Caki2 (cell line): ENCODE results near the gene MRPS9. TPM values are rescaled to one million over a fixed set of nuclear protein-coding genes. Genes with fewer than 3 reads are reported as not detected.
A peak's percentile ranks its signal among the peaks of the same experiment; 100 is the strongest.

Source experiments
- DNase-seq: peaks from one replicate; pipeline ENCODE4 v3.0.0-alpha.2; 2015; ENCODE audit warnings: low read depth
- in situ Hi-C: cut with HindIII; loops from 2 replicates; pipeline ENCODE4 v1.10.0; 2016; ENCODE audit warnings: low sequenced_read_pairs, low pct_unique_long_range_greater_than_20kb, mixed read lengths
- total RNA-seq: library from RNA; depleted of rRNA; stranded (reverse); fragments of >200 nt; shearing (Covaris generic); gene quantifications from 2 replicates; pipeline ENCODE4 v1.2.3, GENCODE V29; 2014; ENCODE audit warnings: low replicate concordance

Gene MRPS9
- total RNA-seq, 1 experiment from 2014 or later: 62.6 TPM

DNA sequence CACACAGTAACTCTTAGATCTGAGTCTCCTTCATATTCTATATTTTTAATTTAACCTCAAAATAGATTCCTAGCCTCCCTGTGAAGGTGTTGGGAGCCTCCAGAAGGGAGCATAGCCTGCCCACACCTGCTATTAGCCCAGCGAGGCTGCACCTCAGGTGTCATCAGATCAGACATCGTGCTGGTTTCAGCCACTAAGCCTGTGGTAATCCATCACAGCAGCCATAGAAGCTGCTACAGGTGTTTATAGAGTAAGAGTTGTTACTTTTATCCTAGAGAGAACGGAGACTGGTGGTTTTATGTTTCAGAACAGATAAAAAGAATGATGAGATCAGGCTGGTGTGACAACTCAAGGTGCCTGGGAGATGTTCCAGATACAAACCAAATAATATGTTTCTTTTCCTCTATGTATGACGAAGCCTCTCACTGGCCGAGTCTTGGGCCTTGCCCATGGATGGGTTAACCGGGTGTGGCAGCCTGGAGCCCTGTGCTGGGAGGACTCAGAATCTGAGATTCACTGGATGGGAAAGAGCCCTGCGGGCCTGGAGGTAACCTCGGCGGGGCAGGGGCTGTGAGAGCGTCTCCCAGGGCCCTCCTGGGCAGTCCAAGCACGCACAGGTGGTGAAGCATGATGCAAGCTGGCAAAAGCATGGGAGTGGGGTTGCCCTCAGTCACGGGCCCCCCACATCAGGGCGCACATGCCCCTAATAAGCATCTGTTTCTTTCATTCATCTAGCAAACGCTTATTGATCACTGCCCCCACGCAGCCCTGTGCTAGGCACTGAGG is 73.7 kb downstream of the MRPS9 start:
- DNase-seq: no peak
- in situ Hi-C loops: no loop called here

DNA sequence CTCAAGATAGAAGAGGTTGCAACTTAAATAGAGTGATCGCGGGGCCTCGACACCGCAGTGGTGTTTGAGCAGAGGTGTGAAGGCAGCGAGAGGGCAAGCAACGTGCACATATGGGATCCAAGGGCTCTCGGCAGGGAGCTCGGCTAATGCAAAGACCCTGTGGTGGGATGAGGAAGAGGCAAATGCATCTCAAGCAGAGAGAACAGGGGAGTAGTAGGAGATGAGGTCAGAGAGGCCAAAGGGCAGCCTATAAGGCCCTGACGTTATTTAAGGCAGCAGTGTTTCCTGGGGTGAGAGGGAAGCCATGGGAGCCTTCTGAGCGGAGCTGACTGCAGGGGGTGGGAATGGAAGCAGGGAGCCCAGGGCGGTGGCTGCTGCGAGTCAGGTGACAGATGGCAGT is 74.5 kb downstream of the MRPS9 start:
- no peak for DNase-seq
- in situ Hi-C loops: no loop called here

DNA sequence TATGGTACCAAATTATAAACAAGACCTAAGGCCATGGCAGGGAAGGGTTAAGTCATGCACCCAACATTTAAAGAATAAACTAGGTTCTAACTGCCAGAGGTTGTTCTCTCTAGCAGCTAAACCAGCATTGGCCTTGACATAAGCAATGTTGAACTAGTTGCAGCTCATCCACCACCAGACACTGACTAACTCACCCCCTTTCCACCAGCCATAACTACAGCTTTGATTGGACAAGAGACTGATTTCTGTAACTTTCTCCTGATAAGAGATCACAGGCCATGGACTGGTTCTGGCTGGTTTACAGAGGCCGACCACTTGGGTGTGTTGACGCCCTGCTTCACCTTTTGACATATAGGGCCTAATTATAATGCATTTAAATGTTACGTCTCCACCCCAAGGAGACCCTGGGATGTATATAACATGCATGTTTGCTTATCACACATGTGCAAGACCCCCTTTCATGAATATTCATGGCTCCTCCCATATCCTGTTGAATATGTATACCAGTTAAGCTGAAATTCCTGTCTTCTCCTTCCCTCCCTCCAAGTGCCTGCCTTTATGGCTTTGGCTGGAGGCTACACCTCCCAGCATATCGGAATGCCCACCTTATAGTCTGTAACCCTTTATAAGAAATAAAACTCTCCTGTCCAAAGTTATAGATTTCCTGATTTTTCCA is 75.9 kb downstream of the MRPS9 start:
- in situ Hi-C loops: no loop called here
- DNase-seq: no peak

DNA sequence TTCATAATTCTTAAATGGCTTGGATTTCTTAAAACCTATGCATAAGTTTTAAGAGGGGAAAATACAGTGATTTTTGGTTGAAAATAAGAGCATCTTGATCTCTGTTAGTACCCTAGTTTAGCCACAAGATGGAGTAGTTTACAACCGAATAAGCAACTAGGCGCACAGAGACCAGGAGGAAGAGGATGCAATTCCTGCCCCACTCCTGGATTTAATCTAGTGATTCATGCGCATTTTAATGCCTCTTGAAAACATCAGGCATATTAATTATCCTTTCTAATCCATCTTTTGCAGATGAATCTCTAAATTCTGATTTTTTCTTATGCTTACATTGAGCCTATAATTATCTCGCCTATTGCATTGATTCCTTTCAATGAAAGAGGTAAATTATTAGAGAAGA is 76.7 kb downstream of the MRPS9 start:
- peak; percentile 54 for DNase-seq
- in situ Hi-C loops: no loop called here

DNA sequence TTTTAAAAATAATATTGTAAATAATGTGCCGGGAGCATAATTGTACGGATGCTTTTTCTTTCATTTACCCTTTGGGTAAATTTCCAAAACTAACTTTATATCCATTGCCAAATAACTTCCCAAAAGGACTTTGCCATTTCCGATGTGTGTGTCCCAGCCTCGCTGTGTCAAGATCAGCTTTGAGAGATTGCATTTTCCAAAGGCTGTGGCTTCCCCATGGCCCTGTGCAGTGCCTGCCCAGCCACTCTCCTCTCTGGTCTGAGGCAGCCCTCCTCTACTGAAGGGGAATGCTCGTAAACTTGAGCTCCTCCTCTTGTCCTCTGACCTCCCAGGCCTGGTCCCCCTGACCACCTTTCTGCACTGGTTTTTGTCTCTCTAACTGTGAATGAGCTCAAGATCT is 78.5 kb downstream of the MRPS9 start:
- in situ Hi-C loops: no loop called here
- no peak for DNase-seq

DNA sequence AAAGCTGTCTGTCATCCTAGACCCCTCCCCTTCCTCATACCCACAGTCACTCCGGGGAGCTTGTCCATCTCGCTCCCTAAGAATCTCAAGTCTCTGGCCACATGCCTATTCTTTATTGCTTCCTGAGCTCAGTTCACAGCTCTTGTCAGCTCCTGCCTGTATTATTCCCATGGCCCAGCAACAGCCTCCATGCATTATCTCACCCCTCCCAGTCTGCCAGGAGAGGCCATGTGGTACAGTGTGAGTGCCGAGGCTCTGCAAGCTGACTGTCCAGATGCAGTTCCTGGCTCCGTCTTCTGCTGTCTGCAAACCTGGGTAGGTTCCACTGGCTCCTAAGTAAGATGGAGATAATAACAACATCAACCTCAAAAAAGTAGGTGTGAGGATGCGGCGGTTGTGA is 79.7 kb downstream of the MRPS9 start:
- in situ Hi-C loops: no loop called here
- DNase-seq: no peak

DNA sequence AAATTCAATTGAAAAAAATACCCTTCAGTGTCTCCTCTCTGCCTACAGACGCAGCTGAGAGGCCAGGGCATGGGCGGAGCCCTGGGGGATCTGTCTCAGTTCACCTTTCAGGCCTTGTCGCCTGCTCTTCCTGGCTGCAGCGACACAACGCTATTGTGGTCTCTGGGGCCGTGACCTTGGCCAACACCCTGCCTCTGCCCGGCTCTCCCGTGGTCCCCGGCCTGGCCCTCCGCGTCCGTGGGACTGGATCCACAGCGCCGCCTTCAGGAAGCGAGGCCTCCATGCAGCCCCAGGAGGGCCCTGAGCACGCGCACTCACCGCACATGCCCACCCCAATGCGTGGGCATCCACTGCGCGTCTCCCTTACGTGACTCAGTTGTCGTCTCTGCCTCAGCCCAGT is 81.1 kb downstream of the MRPS9 start:
- no peak for DNase-seq
- in situ Hi-C loops: no loop called here

DNA sequence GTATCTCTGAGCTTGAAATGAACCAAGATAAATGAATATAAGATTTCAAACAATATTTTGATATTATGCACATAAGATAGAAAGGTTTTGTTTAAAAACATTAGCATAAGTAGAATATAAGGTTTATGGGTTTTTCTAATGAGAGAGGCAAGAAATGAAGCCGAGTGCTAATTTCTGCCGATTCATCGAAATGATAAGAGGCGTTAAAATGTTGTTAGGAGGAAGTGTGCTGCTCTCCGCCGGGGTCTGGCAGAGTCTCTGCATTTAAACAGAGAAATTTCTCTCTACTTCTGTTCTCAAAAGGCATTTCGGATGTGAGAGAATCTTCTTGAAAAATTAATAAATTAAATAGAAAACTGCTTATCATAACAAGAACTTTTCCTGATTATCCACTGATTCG is 83.6 kb downstream of the MRPS9 start:
- no peak for DNase-seq
- in situ Hi-C loops: no loop called here

DNA sequence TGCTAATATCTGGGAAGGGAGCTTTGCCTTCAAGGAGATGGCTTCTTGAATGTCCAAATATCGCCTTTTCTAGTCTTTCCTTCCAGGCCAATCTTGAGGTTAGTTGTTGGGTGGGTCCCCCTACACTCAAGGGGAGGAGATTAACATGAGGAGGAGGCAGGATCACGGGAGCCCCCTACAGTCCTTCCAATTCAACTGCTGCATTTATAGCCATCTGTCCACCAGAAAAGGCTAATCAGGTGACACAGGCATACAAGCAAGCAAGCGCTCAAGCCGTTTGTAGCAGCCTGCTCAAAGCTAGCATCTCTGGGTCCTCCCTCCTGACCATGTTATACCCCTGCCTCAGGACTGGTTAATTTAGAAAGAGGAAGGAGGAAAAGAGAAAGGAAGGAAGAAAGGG is 87.6 kb downstream of the MRPS9 start:
- in situ Hi-C loops: no loop called here

DNA sequence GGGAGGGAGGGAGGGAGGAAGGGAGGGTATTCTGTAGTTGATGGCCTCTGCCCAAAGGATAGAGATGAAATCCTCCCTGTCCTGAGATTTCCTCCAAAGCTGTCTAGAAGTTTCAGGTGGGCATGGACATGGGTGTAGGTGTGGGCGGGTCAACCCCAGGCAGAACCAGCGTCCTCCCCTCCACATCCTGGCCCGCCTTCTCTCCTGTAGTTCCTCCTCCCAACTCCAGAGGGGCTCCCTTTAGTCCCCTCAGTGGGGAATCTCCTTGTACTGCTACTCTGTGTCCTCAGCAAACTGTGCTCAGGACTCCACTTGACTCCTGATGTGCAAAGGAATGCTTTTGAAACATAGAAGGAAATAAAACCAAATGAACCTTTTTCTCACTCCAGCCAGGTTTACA is 88.1 kb downstream of the MRPS9 start:
- DNase-seq: no peak
- in situ Hi-C loops: no loop called here

More for the DNA sequence above, 87.6 kb downstream of the MRPS9 start:
- no peak for DNase-seq

DNA sequence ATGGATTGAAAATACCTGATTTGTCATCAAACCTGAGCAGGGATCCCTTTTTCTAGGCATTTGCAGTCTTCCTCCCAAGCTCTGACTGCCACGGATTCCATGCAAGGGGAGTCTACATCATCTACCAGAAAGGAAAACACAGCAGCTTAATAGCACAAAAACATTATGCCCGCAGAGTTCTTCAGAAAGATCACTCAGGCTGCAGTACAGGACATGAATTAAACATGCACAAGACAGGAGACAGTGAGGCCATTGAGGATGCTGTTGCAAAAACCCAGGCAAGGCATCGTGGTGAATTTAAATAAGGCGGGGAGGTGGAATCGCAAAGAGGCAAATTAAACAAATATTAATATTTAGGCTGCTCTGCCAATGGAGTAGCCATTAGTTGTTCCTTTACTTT is 88.5 kb downstream of the MRPS9 start:
- in situ Hi-C loops: no loop called here

DNA sequence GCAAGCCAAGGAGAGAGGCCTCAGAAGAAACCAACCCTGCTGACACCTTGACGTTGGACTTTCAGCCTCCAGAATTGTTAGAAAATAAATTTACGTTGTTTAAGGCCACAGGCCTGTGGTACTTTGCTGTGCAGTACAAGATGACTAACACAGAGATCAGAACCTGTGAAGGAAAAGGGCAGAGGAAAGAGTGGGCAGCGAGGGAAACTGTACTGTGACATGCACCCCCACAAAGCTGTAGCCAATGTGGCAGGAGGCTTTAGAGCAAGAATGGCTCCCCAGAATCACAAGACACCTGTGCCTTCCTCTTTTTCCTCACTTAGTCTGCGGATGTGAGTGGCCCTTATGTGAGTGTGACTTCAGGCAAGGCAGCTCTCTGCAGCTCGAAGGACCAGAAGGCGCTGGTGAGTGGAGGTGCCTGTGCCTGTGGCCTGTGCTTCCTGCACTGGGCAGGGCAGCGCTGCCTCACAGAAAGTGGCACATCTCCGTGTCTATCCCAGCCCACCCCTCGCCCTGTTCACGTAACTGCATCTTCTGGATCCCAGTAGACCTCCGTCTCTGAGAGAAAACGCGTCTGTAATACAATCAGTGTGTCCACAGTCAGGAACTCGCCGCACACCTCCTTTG is 89.5 kb downstream of the MRPS9 start:
- in situ Hi-C loops: no loop called here
- DNase-seq: no peak

More for the DNA sequence above, 88.5 kb downstream of the MRPS9 start:
- no peak for DNase-seq

DNA sequence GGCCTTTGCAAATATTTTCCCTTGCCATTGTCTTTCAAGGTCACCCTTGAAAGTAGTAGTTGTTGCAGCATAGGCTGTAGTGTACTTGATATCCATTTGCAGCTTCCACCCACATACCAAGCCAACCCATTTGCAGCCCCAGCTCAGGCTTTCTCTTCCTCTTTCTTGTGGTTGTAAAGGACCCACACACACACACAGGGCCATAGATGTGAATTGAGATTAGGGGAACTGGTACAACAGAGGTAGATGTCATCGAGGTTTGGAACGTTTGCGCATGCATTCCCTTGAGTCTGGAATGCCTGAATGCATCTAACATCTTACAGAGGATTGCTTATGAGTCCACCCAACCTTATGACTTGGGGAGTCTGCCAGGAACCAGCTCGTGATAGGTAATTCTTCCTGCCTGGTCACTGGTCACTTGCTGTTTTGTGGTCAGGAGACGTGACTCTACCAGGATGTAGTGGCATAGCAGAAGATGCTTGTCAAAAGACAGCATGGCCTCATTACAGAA is 91.9 kb downstream of the MRPS9 start:
- in situ Hi-C loops: no loop called here
- no peak for DNase-seq

DNA sequence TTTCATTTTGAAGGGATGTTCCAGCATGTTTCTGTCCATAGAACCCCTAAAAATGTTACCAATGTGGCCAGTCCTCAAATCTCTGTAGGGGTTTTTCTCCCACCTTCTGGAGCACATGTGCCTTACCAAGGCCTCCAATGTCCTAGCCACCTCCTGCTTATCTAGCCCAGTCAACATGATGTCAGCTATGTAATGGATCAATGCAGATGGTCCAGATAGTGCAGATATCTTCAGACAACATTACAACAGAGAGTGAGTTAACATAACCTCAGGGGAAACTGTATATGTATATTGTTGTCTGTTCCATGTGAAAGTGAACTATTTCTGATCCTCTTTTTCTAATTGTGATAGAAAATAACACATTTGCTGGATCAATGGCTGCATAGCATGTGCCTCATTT is 92.7 kb downstream of the MRPS9 start:
- no peak for DNase-seq
- in situ Hi-C loops: no loop called here

DNA sequence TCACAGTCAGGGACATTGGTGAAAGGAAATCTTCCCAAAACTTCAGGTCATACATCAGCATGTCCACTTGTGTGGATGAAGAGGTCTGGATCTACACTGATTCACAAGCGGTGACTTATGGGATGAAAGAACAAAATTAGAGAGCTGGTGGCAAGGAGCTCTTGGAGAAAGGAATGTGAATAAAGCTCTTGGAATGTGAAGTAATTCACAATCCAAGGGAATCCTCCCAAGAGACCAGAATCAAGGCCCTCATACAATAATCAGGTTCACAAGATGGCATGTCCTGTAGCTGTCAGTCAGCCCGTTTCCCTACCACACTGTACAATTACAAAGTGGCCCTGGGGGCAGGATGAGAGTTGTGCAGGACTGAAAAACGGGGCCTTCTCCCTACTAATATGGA is 96.2 kb downstream of the MRPS9 start:
- no peak for DNase-seq
- in situ Hi-C loops: no loop called here

DNA sequence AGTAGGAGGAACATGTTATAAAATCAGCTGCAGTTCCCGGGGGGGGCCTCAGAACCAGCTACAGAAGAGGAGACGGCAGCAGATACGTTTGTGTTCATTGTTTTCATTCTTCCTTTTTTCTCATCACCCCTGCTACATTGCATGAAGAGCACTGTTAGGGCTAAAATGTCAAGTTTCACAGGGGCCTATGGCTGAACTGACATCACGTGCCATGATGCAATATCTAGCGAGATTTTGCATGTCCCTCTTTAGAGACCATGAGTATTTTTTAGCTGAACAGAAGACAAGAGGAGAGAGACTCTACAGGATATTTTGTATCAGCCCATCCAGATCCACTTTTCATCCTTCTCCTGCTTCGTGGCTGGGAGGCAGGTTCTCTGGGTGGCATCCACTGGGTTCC is 97.6 kb downstream of the MRPS9 start:
- no peak for DNase-seq
- in situ Hi-C loops: no loop called here

DNA sequence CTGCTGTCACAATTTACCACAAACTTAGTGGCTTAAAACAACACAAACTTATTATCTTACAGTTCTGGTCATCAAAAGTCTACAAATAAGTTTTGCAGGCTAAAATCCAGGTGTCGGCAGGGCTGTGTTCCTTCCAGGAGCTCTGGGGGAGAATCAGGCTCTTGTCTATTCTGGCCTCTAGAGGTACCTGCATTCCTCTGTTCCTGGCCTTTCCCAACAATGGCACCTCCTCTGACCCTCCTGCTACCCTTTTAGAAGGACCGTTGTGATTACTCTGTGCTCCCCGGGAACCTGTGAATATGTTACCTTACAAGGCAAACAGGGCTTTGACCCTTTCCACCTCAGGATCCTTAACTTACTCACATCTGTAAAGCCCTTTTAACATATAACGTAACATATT is 98.5 kb downstream of the MRPS9 start:
- in situ Hi-C loops: no loop called here
- no peak for DNase-seq

DNA sequence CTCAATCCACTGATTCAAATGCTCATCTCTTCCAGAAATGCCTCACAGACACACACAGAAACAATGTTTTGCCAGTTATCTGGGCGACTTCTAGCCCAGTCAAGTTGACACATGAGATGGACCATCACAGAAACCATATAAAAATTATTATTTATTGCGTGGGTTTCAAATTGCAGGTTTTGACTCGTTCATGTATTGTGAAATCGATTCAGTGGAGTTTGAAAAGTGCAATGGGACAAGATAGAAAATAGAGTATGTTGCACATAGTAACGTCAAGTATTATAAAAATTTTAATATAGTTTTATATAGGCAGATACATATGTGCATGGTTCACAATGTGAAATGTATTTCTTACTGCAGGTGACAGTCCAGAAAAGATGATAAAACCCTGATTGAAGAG is 100.8 kb downstream of the MRPS9 start:
- in situ Hi-C loops: no loop called here

DNA sequence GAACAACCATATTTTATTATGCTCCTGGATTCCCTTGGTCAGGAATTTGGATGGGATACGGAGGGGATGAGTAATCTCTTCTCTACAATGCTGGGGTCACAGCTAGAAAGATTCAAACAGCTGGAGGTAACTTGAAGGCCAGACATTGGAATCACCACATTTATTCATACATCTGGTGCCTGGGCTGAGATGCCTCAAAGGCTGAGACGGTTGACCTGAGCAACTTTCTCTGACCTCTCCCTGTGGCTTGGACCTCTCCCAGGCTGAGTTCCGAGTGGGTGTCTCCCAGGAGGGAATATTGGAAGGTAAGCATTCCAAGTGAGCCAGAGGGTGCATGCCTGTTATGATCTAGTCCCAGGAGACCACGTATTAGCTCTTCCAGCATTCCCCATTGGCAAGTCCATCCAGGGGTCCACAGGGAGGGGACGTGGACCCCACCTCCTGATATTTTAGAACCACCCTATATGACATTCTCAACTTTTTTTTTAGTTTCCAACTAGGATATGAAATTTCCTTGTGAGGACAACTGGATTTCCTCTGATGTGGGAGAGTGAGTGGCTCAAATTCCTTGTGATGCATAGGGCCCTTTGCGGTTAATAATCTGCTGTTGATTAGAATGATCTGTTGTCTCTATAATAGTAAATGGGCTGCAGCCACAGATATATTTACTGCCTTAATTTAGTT is 101.8 kb downstream of the MRPS9 start:
- no peak for DNase-seq

More for the DNA sequence above, 100.8 kb downstream of the MRPS9 start:
- DNase-seq: no peak

More for the DNA sequence above, 101.8 kb downstream of the MRPS9 start:
- in situ Hi-C loops: no loop called here
